NCI-H446 treated with DMSO at 0.1 percent for 48 hours (cell line): ENCODE results near the gene RTL5.
A peak's percentile ranks its signal among the peaks of the same experiment; 100 is the strongest.

ENCODE experiments used
- DNase-seq: peaks from one replicate; lab custom pipeline; 2025; lab: John Stamatoyannopoulos, UW

Gene RTL5

GRCh38 chrX:72129661-72130060, 2.1 kb downstream of the RTL5 start:
- DNase-seq, result no peak

GRCh38 chrX:72128881-72129280, 2.8 kb downstream of the RTL5 start:
- DNase-seq, result no peak

GRCh38 chrX:72128183-72128834, 3.4 kb downstream of the RTL5 start:
- DNase-seq, result no peak

- no peak for DNase-seq
Measured at GRCh38 chrX:72127332-72127731, 4.4 kb downstream of the RTL5 start.

- DNase-seq, result peak; percentile 50
Measured at GRCh38 chrX:72126539-72127140, 5.1 kb downstream of the RTL5 start.

- DNase-seq, result no peak
Measured at GRCh38 chrX:72126048-72126415, 5.7 kb downstream of the RTL5 start.

- no peak for DNase-seq
Measured at GRCh38 chrX:72125331-72126047, 6.2 kb downstream of the RTL5 start.

GRCh38 chrX:72124540-72125201, 7.0 kb downstream of the RTL5 start:
- DNase-seq, result no peak

- no peak for DNase-seq
Measured at GRCh38 chrX:72123471-72124185, 8.1 kb downstream of the RTL5 start.

- DNase-seq, result no peak
Measured at GRCh38 chrX:72122621-72123337, 8.9 kb downstream of the RTL5 start.

- DNase-seq, result peak; percentile 55
Measured at GRCh38 chrX:72121383-72121782, 10.3 kb downstream of the RTL5 start.

- DNase-seq, result peak; percentile 74
Measured at GRCh38 chrX:72120837-72121236, 10.9 kb downstream of the RTL5 start.

GRCh38 chrX:72117636-72118210, 14.0 kb downstream of the RTL5 start:
- DNase-seq, result no peak

- DNase-seq, result no peak
Measured at GRCh38 chrX:72115380-72115779, 16.3 kb downstream of the RTL5 start.

- no peak for DNase-seq
Measured at GRCh38 chrX:72114807-72115206, 16.9 kb downstream of the RTL5 start.

- no peak for DNase-seq
Measured at GRCh38 chrX:72114306-72114705, 17.4 kb downstream of the RTL5 start.

GRCh38 chrX:72113461-72113860, 18.3 kb downstream of the RTL5 start:
- DNase-seq, result no peak

- no peak for DNase-seq
Measured at GRCh38 chrX:72110876-72111708, 20.6 kb downstream of the RTL5 start.

- no peak for DNase-seq
Measured at GRCh38 chrX:72110051-72110875, 21.5 kb downstream of the RTL5 start.
